BLaER1 treated with 17β-estradiol and CSF1 and Interleukin-3, amounts not matched to agents 10 nM and 100 nM (cell line): ENCODE results near the gene SMIM3.

Experiments
- H3K27ac ChIP-seq, 11 experiments: shearing (Covaris generic); formaldehyde crosslinking; 2 replicates each; pipeline ENCODE4 v1.8.1; 2022
- H3K27me3 ChIP-seq, 11 experiments: shearing (Covaris generic); formaldehyde crosslinking; 2 replicates each; pipeline ENCODE4 v1.8.1; 2022
- H3K36me3 ChIP-seq, 11 experiments: shearing (Covaris generic); formaldehyde crosslinking; 2 replicates each; pipeline ENCODE4 v1.8.1; 2022
- H3K4me1 ChIP-seq, 10 experiments: shearing (Covaris generic); formaldehyde crosslinking; 2 replicates each; pipeline ENCODE4 v1.8.1; 2022
- H3K4me2 ChIP-seq, 11 experiments: shearing (Covaris generic); formaldehyde crosslinking; 2 replicates each; pipeline ENCODE4 v1.8.1; 2022
- H3K4me3 ChIP-seq, 10 experiments: shearing (Covaris generic); formaldehyde crosslinking; 2 replicates each; pipeline ENCODE4 v1.8.1; 2022
- H3K9ac ChIP-seq, 11 experiments: shearing (Covaris generic); formaldehyde crosslinking; 2 replicates each; pipeline ENCODE4 v1.8.1; 2022
- H3K9me3 ChIP-seq, 11 experiments: shearing (Covaris generic); formaldehyde crosslinking; replicated peaks in 1 of 11; 2 replicates each; pipeline ENCODE4 v1.8.1; 2022
- H4K20me1 ChIP-seq, 11 experiments: shearing (Covaris generic); formaldehyde crosslinking; 2 replicates each; pipeline ENCODE4 v1.8.1; 2022
- Cebpa-rat ChIP-seq, 11 experiments: shearing (Covaris generic); IDR thresholded peaks; 2 replicates each; pipeline ENCODE4 v1.8.1; 2022

SMIM3 gene

GRCh38 chr5:150782850-150783249 lies 4.3 kb downstream of the SMIM3 start:
- H3K4me2 ChIP-seq = peak overlapping the region; percentile 87 to 97 (median 95)
- H3K36me3 ChIP-seq = peaks cover 0 to 17% (median 8%) of the 10 kb centered on the region in 11 experiments; a peak in 10 of 22 replicates
- peak overlapping the region; percentile 36 to 93 (median 85); a peak in 21 of 22 replicates for H3K27ac ChIP-seq
- peaks cover 73 to 86% (median 82%) of the 10 kb centered on the region in 10 experiments for H3K4me1 ChIP-seq
- H3K27me3 ChIP-seq = no peaks in the 10 kb centered on the region
- peak overlapping the region; percentile 3 to 96 (median 46); a peak in 16 of 20 replicates for H3K4me3 ChIP-seq
- H3K9me3 ChIP-seq = peaks cover 0 to 20% (median 15%) of the 10 kb centered on the region in 11 experiments; a peak in 16 of 22 replicates
- TF ChIP-seq Cebpa-rat (IDR thresholded peaks at IDR 0.05) = no peak
- H4K20me1 ChIP-seq = peaks cover 0 to 50% (median 0%) of the 10 kb centered on the region in 11 experiments; a peak in 7 of 22 replicates
- H3K9ac ChIP-seq = peak overlapping the region; percentile 54 to 94 (median 88); a peak in 21 of 22 replicates

- Histone ChIP-seq H3K9ac (peak overlapping the region; percentile 54 to 94 (median 88); a peak in 21 of 22 replicates), H4K20me1 (peaks cover 0 to 56% (median 0%) of the 10 kb centered on the region in 11 experiments; a peak in 7 of 22 replicates), H3K27ac (peak overlapping the region; percentile 36 to 93 (median 85); a peak in 21 of 22 replicates), H3K4me2 (peak overlapping the region; percentile 87 to 97 (median 95)), H3K9me3 (peaks cover 0 to 20% (median 15%) of the 10 kb centered on the region in 11 experiments; a peak in 16 of 22 replicates), H3K27me3 (no peaks in the 10 kb centered on the region), H3K4me1 (peaks cover 74 to 87% (median 83%) of the 10 kb centered on the region in 10 experiments), H3K4me3 (peak overlapping the region; percentile 3 to 96 (median 46); a peak in 17 of 20 replicates), H3K36me3 (peaks cover 0 to 17% (median 8%) of the 10 kb centered on the region in 11 experiments; a peak in 10 of 22 replicates)
- peak in 1 of 11 experiments; percentile 34; a peak in 1 of 22 replicates for TF ChIP-seq Cebpa-rat (IDR thresholded peaks at IDR 0.05)
These were observed 4.9 kb downstream of the SMIM3 start for GRCh38 chr5:150783422-150783928.

- peak overlapping the region in 3 of 11 experiments; percentile 87 to 92 (median 87); a peak in 5 of 22 replicates for H3K4me2 ChIP-seq
- peaks cover 0 to 70% (median 0%) of the 10 kb centered on the region in 11 experiments; a peak in 10 of 22 replicates for H4K20me1 ChIP-seq
- no peak overlapping the region for H3K9ac ChIP-seq
- peaks cover 75 to 100% (median 87%) of the 10 kb centered on the region in 10 experiments for H3K4me1 ChIP-seq
- H3K27ac ChIP-seq = no peak overlapping the region
- H3K9me3 ChIP-seq = peaks cover 0 to 20% (median 15%) of the 10 kb centered on the region in 11 experiments; a peak in 16 of 22 replicates
- no peak for TF ChIP-seq Cebpa-rat (IDR thresholded peaks at IDR 0.05)
- peaks cover 0 to 17% (median 8%) of the 10 kb centered on the region in 11 experiments; a peak in 10 of 22 replicates for H3K36me3 ChIP-seq
- no peaks in the 10 kb centered on the region for H3K27me3 ChIP-seq
- H3K4me3 ChIP-seq = no peak overlapping the region
These were observed 7.4 kb downstream of the SMIM3 start for GRCh38 chr5:150785950-150786349.

- Histone ChIP-seq H4K20me1 (peaks cover 0 to 66% (median 0%) of the 10 kb centered on the region in 11 experiments; a peak in 9 of 22 replicates), H3K4me3 (no peak overlapping the region), H3K9me3 (peaks cover 0 to 20% (median 15%) of the 10 kb centered on the region in 11 experiments; a peak in 16 of 22 replicates), H3K27me3 (no peaks in the 10 kb centered on the region), H3K4me2 (peak overlapping the region; percentile 24 to 92 (median 77); a peak in 18 of 22 replicates), H3K4me1 (peaks cover 68 to 100% (median 84%) of the 10 kb centered on the region in 10 experiments), H3K9ac (peak overlapping the region in 5 of 11 experiments; percentile 8 to 42 (median 12); a peak in 4 of 22 replicates), H3K27ac (peak overlapping the region in 8 of 11 experiments; percentile 16 to 64 (median 53); a peak in 11 of 22 replicates), H3K36me3 (peaks cover 0 to 17% (median 4%) of the 10 kb centered on the region in 11 experiments; a peak in 10 of 22 replicates)
- no peak for TF ChIP-seq Cebpa-rat (IDR thresholded peaks at IDR 0.05)
These were observed 8.3 kb downstream of the SMIM3 start for GRCh38 chr5:150786876-150787275.

- Histone ChIP-seq H3K9me3 (peaks cover 0 to 20% (median 15%) of the 10 kb centered on the region in 11 experiments; a peak in 16 of 22 replicates), H3K27ac (peak overlapping the region in 7 of 11 experiments; percentile 16 to 64 (median 57); a peak in 9 of 22 replicates), H4K20me1 (peaks cover 0 to 62% (median 0%) of the 10 kb centered on the region in 11 experiments; a peak in 9 of 22 replicates), H3K36me3 (peaks cover 0 to 17% (median 5%) of the 10 kb centered on the region in 11 experiments; a peak in 10 of 22 replicates), H3K4me2 (peak overlapping the region; percentile 24 to 92 (median 77)), H3K4me1 (peaks cover 60 to 100% (median 76%) of the 10 kb centered on the region in 10 experiments), H3K4me3 (no peak overlapping the region), H3K27me3 (no peaks in the 10 kb centered on the region), H3K9ac (peak overlapping the region in 2 of 11 experiments; percentile 8 to 42; a peak in 1 of 22 replicates)
- no peak for TF ChIP-seq Cebpa-rat (IDR thresholded peaks at IDR 0.05)
These were observed 9.1 kb downstream of the SMIM3 start for GRCh38 chr5:150787656-150788055.

- Histone ChIP-seq H3K36me3 (peaks cover 0 to 29% (median 11%) of the 10 kb centered on the region in 11 experiments; a peak in 12 of 22 replicates), H3K27ac (peak overlapping the region; percentile 24 to 79 (median 67); a peak in 12 of 22 replicates), H3K4me2 (peak overlapping the region; percentile 70 to 92 (median 78)), H3K4me1 (peaks cover 47 to 99% (median 63%) of the 10 kb centered on the region in 10 experiments), H3K27me3 (no peaks in the 10 kb centered on the region), H3K9ac (peak overlapping the region in 1 of 11 experiments; percentile 16; a peak in 2 of 22 replicates), H4K20me1 (peaks cover 0 to 51% (median 0%) of the 10 kb centered on the region in 11 experiments; a peak in 7 of 22 replicates), H3K9me3 (peaks cover 0 to 23% (median 15%) of the 10 kb centered on the region in 11 experiments; a peak in 16 of 22 replicates), H3K4me3 (no peak overlapping the region)
- no peak for TF ChIP-seq Cebpa-rat (IDR thresholded peaks at IDR 0.05)
These were observed 10.4 kb downstream of the SMIM3 start for GRCh38 chr5:150788977-150789376.

GRCh38 chr5:150789450-150789849 lies 10.9 kb downstream of the SMIM3 start:
- Histone ChIP-seq H4K20me1 (peaks cover 0 to 51% (median 0%) of the 10 kb centered on the region in 11 experiments; a peak in 7 of 22 replicates), H3K4me2 (peak overlapping the region; percentile 70 to 92 (median 78)), H3K9ac (peak overlapping the region in 9 of 11 experiments; percentile 0 to 71 (median 57); a peak in 9 of 22 replicates), H3K4me3 (peak overlapping the region in 1 of 10 experiments; percentile 32; a peak in 2 of 20 replicates), H3K36me3 (peaks cover 0 to 34% (median 16%) of the 10 kb centered on the region in 11 experiments; a peak in 14 of 22 replicates), H3K27ac (peak overlapping the region; percentile 50 to 79 (median 67); a peak in 21 of 22 replicates), H3K4me1 (peaks cover 42 to 94% (median 58%) of the 10 kb centered on the region in 10 experiments), H3K9me3 (peaks cover 0 to 23% (median 15%) of the 10 kb centered on the region in 11 experiments; a peak in 16 of 22 replicates), H3K27me3 (no peaks in the 10 kb centered on the region)
- no peak for TF ChIP-seq Cebpa-rat (IDR thresholded peaks at IDR 0.05)

- Histone ChIP-seq H4K20me1 (peaks cover 0 to 51% (median 0%) of the 10 kb centered on the region in 11 experiments; a peak in 7 of 22 replicates), H3K27ac (peak overlapping the region; percentile 50 to 79 (median 67); a peak in 21 of 22 replicates), H3K9ac (peak overlapping the region; percentile 34 to 71 (median 57); a peak in 19 of 22 replicates), H3K9me3 (peaks cover 0 to 21% (median 14%) of the 10 kb centered on the region in 11 experiments; a peak in 16 of 22 replicates), H3K27me3 (no peaks in the 10 kb centered on the region), H3K36me3 (peaks cover 0 to 39% (median 22%) of the 10 kb centered on the region in 11 experiments; a peak in 17 of 22 replicates), H3K4me1 (peaks cover 39 to 88% (median 52%) of the 10 kb centered on the region in 10 experiments), H3K4me3 (peak overlapping the region in 6 of 10 experiments; percentile 14 to 52 (median 21); a peak in 8 of 20 replicates), H3K4me2 (peak overlapping the region; percentile 70 to 92 (median 78))
- peak in 1 of 11 experiments; percentile 52; a peak in 1 of 22 replicates for TF ChIP-seq Cebpa-rat (IDR thresholded peaks at IDR 0.05)
These were observed 11.5 kb downstream of the SMIM3 start for GRCh38 chr5:150789943-150790611.
